Measurements from ENCODE around the gene SGSH.

Gene SGSH

GRCh38 chr17:80225230-80225629, 5.1 kb upstream of the SGSH start:
- DNase-seq, result no peak

- DNase-seq, result no peak
Observed at GRCh38 chr17:80224683-80225082, 4.5 kb upstream of the SGSH start.

DNA sequence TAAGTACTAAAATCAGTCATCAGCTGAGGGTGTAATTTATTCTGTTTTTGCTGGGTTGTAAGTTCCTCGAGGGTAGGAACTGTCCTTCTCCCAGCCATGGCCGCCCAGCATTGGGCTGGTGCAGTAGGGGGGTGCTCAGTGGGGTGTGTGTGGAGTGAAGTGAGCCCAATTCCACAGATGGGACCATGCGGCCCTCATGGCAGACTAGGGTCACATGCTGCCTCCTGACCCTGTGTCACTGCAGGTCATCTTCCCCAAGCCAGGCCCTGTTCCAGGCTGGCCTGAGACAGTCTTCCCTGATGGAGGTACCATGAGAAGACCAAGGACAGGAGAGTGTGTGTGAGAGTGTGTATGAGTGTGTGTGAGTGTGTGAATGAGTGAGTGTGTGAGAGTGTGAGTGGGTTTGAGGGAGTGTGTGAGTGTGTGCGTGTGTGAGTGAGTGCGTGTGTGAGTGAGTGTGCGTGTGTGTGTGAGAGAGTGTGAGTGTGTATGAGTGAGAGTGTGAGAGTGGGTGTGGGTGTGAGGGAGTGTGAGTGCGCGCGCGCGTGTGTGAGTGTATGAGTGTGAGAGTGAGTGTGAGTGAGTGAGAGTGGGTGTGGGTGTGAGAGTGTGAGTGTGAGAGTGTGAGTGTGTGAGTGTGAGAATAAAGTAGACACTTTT, 3.8 kb upstream of the SGSH start:
- DNase-seq, result no peak

- no peak for DNase-seq
Observed at GRCh38 chr17:80223142-80223815, 3.1 kb upstream of the SGSH start.

- no peak for DNase-seq
Observed at GRCh38 chr17:80222376-80223141, 2.4 kb upstream of the SGSH start.

- no peak for DNase-seq
Observed at GRCh38 chr17:80221351-80222105, 1.4 kb upstream of the SGSH start.

GRCh38 chr17:80220736-80221215, 643 bp upstream of the SGSH start:
- DNase-seq, result peak; percentile 5

GRCh38 chr17:80219763-80220053, 425 bp downstream of the SGSH start:
- no peak for DNase-seq

DNA sequence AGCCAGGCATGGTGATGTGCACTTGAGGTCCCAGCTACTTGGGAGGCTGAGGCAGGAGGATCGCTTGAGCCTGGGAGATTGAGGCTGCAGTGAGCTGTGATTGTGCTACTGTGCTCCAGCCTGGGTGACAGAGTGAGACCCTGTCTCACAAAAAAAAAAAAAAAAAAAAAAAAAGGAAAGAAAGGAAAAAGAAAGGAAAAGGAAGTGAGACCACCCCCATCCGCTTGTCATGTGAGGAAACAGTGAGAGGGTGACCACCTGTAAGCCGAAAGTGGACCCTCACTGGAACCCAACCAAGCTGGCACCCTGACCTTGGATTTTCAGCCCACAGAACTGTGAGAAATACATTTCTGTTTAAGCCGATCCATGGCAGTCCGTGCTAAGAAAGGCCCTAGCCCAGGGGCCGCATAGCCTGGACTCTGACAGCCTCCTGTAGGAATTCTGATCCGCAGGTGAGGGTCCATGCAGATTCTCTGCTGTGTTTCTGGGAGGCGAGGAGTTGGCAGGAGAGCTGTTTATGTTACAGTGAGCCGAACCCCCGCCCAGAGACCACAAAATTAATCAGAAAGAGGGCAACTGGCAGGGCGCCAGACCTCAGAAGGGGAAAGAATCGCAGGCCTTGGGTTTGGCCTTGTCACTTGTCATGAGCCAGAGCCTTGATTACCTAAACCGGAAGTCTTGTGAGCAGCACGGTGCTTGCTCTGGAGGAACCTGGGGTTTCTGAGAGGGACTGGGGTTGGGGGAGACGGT, 945 bp downstream of the SGSH start:
- DNase-seq, result peak; percentile 94

DNA sequence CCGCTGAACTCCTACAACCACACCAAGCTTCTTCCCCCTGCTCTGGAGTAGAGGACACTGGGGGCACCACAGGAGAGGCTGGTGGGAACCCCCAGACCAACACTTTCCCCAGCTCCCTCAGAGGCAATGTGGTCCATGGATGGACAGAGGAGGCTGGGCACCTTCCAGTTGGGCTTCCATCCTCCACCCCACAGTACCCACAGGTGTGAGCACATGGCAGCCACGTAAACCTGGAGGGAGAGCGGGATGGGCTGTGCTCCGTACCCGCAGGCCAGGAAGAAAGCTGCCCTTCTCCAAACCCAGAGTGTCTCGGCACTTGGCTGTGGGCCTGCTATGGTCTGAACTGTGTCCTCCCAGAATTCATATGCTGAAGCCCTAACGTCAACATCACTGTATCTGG, 1.7 kb downstream of the SGSH start:
- DNase-seq, result no peak

DNA sequence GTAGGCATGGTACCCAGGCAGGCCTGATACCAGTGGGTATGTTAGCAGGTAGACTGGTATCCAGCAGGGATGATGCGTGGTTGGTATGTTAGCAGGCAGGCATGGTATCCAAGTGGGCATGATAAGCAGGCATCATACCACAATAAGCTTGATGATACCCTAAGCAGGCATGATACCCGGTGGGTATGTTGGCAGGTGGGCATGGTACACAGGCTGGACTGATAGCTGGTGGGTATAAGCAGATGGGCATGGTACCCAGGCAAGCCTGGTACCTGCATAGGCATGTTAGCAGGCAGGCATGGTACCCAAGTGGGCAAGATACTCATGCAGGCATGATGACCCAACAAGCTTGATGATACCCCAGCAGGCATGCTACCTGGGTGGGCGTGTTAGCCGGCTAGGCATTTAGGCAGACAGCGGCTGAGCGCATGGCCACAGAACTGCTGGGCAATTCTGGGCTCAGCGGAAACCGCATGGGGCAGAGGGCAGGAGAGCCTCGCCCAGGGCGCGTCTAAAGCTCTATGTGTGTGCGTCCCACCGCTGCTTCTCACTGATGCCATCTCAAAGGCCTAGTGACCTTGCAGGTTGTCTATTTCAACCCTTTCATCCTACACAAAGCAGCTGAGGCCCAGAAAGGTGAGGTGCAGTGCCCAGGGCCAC, 2.3 kb downstream of the SGSH start:
- no peak for DNase-seq

DNA sequence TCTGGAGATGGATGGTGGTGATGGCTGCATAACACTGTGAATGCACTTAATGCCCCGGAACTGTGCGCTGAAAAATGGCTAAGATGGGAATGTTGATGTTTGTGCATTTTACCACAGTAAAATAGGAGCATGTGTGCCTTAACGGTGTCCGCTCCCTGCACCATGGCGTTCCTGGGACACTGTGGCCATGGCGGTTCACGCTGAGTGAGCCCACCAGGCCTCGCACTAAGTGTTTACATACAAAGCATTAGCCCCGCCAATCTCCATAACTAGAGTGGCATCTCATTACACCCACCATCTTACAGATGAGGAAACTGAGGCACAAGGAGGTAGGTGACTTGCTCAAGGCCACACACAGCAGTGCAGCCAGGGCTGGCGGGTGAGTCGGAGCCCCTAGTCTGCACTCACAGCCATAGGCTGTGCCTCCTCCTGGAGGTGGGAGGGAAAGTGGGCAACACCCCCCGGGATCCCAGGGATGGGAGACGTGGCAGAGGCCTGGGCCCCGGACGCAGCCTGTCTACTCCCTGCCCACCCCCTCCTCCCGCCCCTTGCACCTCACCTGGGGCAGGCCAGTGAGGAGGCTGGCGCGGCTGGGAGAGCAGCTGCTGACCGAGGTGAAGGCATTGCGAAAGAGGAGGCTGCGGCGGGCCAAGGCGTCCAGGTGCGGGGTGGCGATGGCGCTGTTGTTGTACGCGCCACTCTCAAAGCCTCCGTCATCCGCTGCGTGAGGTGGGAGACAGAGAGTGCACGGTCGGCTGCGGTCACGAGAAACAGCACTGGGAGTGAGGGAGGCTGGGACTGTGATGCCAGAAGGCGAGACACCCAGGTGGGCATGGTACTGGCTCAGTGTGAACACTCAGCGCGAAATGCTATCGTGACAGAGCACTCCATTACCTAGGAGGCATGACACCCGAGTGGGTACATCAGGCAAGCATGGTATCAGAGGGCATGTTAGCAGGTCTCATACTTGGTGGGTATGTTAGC, 3.4 kb downstream of the SGSH start:
- no peak for DNase-seq

DNA sequence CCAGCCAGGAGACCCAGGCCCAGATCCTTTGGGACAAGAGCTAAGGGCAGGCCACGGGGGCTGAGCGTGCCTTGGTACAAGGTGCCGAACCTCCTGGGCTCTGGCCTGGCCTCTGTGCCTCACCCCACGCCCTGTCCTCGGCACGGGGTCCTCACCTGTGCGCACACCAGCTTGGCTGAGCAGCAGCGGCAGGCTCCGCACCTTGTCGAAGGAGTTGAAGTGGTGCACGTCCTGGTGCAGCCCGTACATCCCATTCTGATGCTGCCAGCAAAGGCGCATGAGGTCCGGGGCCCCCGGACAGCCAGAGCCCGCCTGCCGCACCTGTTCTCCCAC, 5.3 kb downstream of the SGSH start:
- no peak for DNase-seq

GRCh38 chr17:80214012-80214877, 5.9 kb downstream of the SGSH start:
- DNase-seq, result no peak

GRCh38 chr17:80213643-80213975, 6.5 kb downstream of the SGSH start:
- no peak for DNase-seq

DNA sequence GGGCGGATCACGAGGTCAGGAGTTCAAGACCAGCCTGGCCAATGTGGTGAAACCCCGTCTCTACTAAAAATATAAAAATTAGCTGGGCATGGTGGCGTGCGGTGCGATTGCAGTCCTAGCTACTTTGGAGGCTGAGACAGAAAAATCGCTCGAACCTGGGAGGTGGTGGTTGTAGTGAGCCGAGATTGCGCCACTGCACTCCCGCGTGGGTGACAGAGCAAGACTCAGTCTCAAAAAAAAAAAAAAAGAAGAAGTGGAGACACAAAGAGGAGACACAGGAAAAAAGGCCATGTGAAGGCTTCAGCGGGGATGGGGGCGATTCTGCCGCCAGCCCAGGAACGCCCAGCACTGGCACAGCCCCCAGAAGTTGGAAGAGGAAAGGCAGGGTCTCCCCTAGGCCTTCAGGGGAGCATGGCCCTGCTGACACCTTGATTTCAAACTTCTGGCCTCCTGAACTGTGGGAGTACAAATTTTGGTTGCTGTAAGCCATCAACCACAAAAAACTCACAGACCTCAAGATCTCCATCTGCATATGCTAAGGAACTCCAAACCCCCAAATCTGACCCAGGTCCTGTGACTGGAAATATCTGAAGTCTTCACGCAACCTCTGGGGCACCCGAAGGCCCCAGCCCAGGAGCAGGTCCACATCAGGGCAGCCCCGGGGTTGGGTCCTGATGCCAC, 7.0 kb downstream of the SGSH start:
- DNase-seq, result no peak

GRCh38 chr17:80212511-80212910, 7.6 kb downstream of the SGSH start:
- no peak for DNase-seq

- no peak for DNase-seq
Observed at GRCh38 chr17:80212109-80212508, 8.0 kb downstream of the SGSH start.

GRCh38 chr17:80210348-80211108, 9.6 kb downstream of the SGSH start:
- no peak for DNase-seq

Measured in activated CD4-positive, alpha-beta T cell treated with anti-CD3 and anti-CD28 coated beads, Interleukin-2, amount 50 U/mL, for 1 hour (primary cell).